ENCODE measurements around the gene C14orf119. TPM values are rescaled to one million over a fixed set of nuclear protein-coding genes. Genes with fewer than 3 reads are reported as not detected.

C14orf119 gene
- total RNA-seq, 3 donors from 2014 or later = 29.6 to 34.4 (median 32.8) TPM

DNA sequence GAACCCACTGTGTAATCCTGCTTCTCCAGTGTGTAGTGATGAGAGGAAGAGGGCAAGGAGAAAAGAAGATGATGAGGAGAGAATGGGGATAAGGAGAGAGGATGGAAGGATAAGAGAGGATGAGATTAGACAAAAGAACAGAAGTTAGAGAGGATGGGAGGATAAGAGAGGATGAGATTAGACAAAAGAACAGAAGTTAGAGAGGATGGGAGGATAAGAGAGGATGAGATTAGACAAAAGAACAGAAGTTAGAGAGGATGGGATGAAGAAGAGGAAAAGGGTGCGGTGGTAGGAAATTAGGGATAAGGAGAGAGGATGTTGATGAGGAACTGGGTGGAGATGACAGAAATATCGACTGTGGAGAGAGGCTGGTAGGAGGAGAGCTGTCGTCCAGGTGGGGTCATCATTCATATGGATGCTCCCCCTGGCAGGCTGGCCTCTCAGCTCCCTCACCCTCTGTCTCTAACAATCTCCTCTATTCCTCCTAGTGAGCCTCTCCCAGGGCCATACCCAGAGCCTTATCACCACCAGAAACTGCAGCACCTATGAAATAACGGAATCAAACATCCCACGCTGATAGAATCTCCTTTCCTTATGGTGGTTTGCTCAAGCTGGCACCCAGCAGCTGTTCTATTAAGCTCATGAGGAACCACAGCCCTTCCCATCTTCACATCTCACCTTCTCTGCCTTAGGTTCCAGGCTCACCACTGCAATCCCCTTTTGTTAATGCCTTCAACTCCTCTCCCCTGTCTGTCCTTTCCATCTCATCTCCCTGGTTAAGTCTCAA lies 15.5 kb downstream of the C14orf119 start:
- H3K36me3 ChIP-seq = no peaks in the 10 kb centered on the region
- intact Hi-C loops (cut with DNase I; ENCODE audit: low total_unique reads) = no loop called here
- no peaks in the 10 kb centered on the region for H3K27me3 ChIP-seq
- no peak overlapping the region for H3K4me3 ChIP-seq
- H3K4me1 ChIP-seq = peaks cover 0 to 3% of the 10 kb centered on the region in 2 donors
- no peak for DNase-seq (ENCODE audit: low spot score in 2 of 2)
- H3K9me3 ChIP-seq = no peaks in the 10 kb centered on the region
- H3K27ac ChIP-seq = no peak overlapping the region
- TF ChIP-seq, protein P1, sequence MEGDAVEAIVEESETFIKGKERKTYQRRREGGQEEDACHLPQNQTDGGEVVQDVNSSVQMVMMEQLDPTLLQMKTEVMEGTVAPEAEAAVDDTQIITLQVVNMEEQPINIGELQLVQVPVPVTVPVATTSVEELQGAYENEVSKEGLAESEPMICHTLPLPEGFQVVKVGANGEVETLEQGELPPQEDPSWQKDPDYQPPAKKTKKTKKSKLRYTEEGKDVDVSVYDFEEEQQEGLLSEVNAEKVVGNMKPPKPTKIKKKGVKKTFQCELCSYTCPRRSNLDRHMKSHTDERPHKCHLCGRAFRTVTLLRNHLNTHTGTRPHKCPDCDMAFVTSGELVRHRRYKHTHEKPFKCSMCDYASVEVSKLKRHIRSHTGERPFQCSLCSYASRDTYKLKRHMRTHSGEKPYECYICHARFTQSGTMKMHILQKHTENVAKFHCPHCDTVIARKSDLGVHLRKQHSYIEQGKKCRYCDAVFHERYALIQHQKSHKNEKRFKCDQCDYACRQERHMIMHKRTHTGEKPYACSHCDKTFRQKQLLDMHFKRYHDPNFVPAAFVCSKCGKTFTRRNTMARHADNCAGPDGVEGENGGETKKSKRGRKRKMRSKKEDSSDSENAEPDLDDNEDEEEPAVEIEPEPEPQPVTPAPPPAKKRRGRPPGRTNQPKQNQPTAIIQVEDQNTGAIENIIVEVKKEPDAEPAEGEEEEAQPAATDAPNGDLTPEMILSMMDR (IDR thresholded peaks at IDR 0.05) = no peak
- no peak for TF ChIP-seq POLR2AphosphoS5 (IDR thresholded peaks at IDR 0.05)
- TF ChIP-seq POLR2A (IDR thresholded peaks at IDR 0.05) = no peak

DNA sequence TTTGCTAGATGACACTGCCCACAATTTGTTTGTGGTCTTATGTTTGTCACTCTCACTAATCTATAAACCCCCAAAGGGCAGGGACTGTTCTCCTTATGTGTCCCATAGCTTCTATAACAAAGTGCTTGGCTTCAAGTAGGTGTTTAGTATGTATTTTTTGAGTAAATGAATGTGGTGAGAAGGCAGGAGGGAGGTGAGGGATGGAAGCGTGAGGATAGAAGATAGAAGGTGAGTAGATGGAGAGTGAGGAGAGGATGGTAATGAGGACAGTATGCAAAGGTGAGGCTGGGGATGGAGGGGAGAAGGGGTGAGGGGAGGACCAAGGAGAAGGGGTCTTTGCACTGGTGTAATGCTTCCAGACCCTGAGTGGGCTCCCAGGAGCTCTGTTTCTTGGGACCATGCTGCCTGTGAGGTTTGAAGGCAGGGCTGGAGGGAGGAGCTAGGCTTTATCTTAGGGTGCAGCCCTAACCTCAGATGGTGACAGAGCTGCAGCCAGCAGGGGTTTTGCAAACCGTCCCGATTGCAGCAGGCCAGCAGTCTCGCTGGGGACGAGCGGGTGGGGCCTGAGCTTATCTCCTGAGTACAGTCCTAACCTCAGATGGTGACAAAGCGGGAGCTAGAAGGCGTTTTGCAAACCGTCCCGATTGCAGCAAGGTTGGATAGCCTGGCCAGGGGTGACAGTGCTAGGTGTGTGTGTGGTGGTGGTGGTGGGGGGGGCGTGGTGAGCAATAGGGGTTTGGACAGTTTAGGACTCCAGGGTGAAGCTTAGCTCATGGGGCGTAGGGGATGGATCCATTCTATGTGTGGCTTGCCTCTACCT lies 17.3 kb downstream of the C14orf119 start:
- H3K9me3 ChIP-seq = no peaks in the 10 kb centered on the region
- no peaks in the 10 kb centered on the region for H3K27me3 ChIP-seq
- intact Hi-C loops (cut with DNase I; ENCODE audit: low total_unique reads) = no loop called here
- DNase-seq (ENCODE audit: low spot score in 2 of 2) = no peak
- TF ChIP-seq POLR2A (IDR thresholded peaks at IDR 0.05) (no peak), POLR2AphosphoS5 (IDR thresholded peaks at IDR 0.05) (no peak)
- TF ChIP-seq, protein P1 (IDR thresholded peaks at IDR 0.05) = no peak
- H3K36me3 ChIP-seq = no peaks in the 10 kb centered on the region
- peaks cover 0 to 3% of the 10 kb centered on the region in 2 donors for H3K4me1 ChIP-seq
- H3K27ac ChIP-seq = no peak overlapping the region
- H3K4me3 ChIP-seq = no peak overlapping the region

GRCh38 chr14:23113431-23114119 lies 18.3 kb downstream of the C14orf119 start:
- H3K27me3 ChIP-seq = no peaks in the 10 kb centered on the region
- intact Hi-C loops (cut with DNase I; ENCODE audit: low total_unique reads) = no loop called here

DNA sequence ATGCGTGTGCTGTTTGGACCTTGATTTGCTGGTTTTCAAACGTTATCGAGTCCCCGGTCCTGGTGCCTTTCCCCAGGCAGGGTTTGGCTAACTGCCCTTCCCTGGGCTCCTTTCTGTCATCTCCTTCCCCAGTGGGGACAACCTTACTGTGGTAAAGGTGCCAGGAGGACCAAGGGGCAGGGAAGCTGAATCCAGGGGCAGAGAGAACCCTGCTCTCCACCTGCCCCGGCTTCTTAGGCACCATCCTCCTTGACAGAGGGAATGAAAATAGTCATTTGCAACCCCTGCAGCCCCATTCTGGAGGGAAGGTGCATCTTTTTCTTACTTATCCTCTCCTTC lies 18.8 kb downstream of the C14orf119 start:
- intact Hi-C loops (cut with DNase I; ENCODE audit: low total_unique reads) = no loop called here
- no peak for DNase-seq (ENCODE audit: low spot score in 2 of 2)
- TF ChIP-seq POLR2A (IDR thresholded peaks at IDR 0.05) = no peak
- TF ChIP-seq, protein P1 (IDR thresholded peaks at IDR 0.05) = no peak
- TF ChIP-seq POLR2AphosphoS5 (IDR thresholded peaks at IDR 0.05) = no peak
- H3K4me1 ChIP-seq = peaks cover 0 to 3% of the 10 kb centered on the region in 2 donors
- no peaks in the 10 kb centered on the region for H3K9me3 ChIP-seq
- H3K36me3 ChIP-seq = no peaks in the 10 kb centered on the region
- no peak overlapping the region for H3K4me3 ChIP-seq
- H3K27me3 ChIP-seq = no peaks in the 10 kb centered on the region
- no peak overlapping the region for H3K27ac ChIP-seq

More at GRCh38 chr14:23113431-23114119, 18.3 kb downstream of the C14orf119 start:
- Histone ChIP-seq H3K4me3 (no peak overlapping the region), H3K9me3 (no peaks in the 10 kb centered on the region), H3K4me1 (peaks cover 0 to 3% of the 10 kb centered on the region in 2 donors), H3K27ac (no peak overlapping the region), H3K36me3 (no peaks in the 10 kb centered on the region)
- TF ChIP-seq, protein P1 (IDR thresholded peaks at IDR 0.05) = no peak
- TF ChIP-seq POLR2A (IDR thresholded peaks at IDR 0.05) (no peak), POLR2AphosphoS5 (IDR thresholded peaks at IDR 0.05) (no peak)
- no peak for DNase-seq (ENCODE audit: low spot score in 2 of 2)

All from breast epithelium (tissue), 4 donors.